Loucy (cell line): ENCODE measurements around the gene POU2F1.

ENCODE experiments used
- EZH2phosphoT487 ChIP-seq: fragments of 200-600 bp; IDR thresholded peaks from 2 replicates; pipeline ENCODE4 v1.6.1; 2018; ENCODE audit warnings: antibody characterized with exemption, mild to moderate bottlenecking, moderate library complexity, borderline replicate concordance
- TF ChIP-seq, protein P1 (sequence below): fragments of 200-600 bp; sonication (generic); conservative IDR thresholded peaks from 2 replicates; pipeline ENCODE4 v1.5.1; 2014; ENCODE audit warnings: mild to moderate bottlenecking, antibody characterized with exemption, low read length

GRCh38 chr1:167388976-167389375, 168.3 kb downstream of the POU2F1 start:
- TF ChIP-seq, protein P1, sequence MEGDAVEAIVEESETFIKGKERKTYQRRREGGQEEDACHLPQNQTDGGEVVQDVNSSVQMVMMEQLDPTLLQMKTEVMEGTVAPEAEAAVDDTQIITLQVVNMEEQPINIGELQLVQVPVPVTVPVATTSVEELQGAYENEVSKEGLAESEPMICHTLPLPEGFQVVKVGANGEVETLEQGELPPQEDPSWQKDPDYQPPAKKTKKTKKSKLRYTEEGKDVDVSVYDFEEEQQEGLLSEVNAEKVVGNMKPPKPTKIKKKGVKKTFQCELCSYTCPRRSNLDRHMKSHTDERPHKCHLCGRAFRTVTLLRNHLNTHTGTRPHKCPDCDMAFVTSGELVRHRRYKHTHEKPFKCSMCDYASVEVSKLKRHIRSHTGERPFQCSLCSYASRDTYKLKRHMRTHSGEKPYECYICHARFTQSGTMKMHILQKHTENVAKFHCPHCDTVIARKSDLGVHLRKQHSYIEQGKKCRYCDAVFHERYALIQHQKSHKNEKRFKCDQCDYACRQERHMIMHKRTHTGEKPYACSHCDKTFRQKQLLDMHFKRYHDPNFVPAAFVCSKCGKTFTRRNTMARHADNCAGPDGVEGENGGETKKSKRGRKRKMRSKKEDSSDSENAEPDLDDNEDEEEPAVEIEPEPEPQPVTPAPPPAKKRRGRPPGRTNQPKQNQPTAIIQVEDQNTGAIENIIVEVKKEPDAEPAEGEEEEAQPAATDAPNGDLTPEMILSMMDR = no peak
- TF ChIP-seq EZH2phosphoT487 = no peak
